ENCODE results near the gene PRODH2. TPM values are rescaled to one million over a fixed set of nuclear protein-coding genes. Genes with fewer than 3 reads are reported as not detected.

PRODH2 gene
- polyA plus RNA-seq, 1 experiment = not detected

- POLR2A ChIA-PET = no interaction called here
These were observed 22.4 kb downstream of the PRODH2 start for GRCh38 chr19:35789978-35790944.

GRCh38 chr19:35789195-35789977 is 23.3 kb downstream of the PRODH2 start:
- DNase-seq (ENCODE audit: low read depth) = no peak
- ChIA-PET POLR2A (no interaction called here), CTCF (interaction anchor here (0.6 to 1.1 kb wide), 2 partner anchors 14 to 128 kb away, joined by 3 to 4 read pairs; partner anchors contain the start of gene ARHGAP33)
- H3K27me3 ChIP-seq (ENCODE audit: control insufficient read depth, insufficient read depth, low read length) = no peaks in the 10 kb centered on the region
- no peaks in the 10 kb centered on the region; the same call in 1 of the 2 replicates for H3K36me3 ChIP-seq (ENCODE audit: control insufficient read depth, insufficient read depth, low read length)
- H3K4me3 ChIP-seq (ENCODE audit: low read depth, low read length) = no peak overlapping the region
- TF ChIP-seq CTCF (IDR thresholded peaks at IDR 0.05; ENCODE audit: insufficient read depth, low read depth, low read length) = no peak

More at GRCh38 chr19:35789978-35790944, 22.4 kb downstream of the PRODH2 start:
- no peak for TF ChIP-seq CTCF (IDR thresholded peaks at IDR 0.05; ENCODE audit: insufficient read depth, low read depth, low read length)
- CTCF ChIA-PET = interaction anchor here (0.6 to 1.1 kb wide), 3 partner anchors 11 to 129 kb away, joined by 3 to 4 read pairs (median 3); partner anchors contain the start of gene ARHGAP33
- no peaks in the 10 kb centered on the region; the same call in 1 of the 2 replicates for H3K36me3 ChIP-seq (ENCODE audit: control insufficient read depth, insufficient read depth, low read length)
- H3K4me3 ChIP-seq (ENCODE audit: low read depth, low read length) = no peak overlapping the region
- no peak for DNase-seq (ENCODE audit: low read depth)
- H3K27me3 ChIP-seq (ENCODE audit: control insufficient read depth, insufficient read depth, low read length) = no peaks in the 10 kb centered on the region; the same call in 1 of the 2 replicates

- Histone ChIP-seq H3K27me3 (ENCODE audit: control insufficient read depth, insufficient read depth, low read length) (no peaks in the 10 kb centered on the region), H3K36me3 (ENCODE audit: control insufficient read depth, insufficient read depth, low read length) (peaks cover under 1% of the 10 kb centered on the region; the same call in 1 of the 2 replicates), H3K4me3 (ENCODE audit: low read depth, low read length) (no peak overlapping the region)
- ChIA-PET CTCF (interaction anchor here (0.9 kb wide), 1 partner anchor 143 kb away, joined by 4 read pairs; no protein-coding TSS in a partner anchor), POLR2A (no interaction called here)
- DNase-seq (ENCODE audit: low read depth) = no peak
- no peak for TF ChIP-seq CTCF (IDR thresholded peaks at IDR 0.05; ENCODE audit: insufficient read depth, low read depth, low read length)
These were observed 24.3 kb downstream of the PRODH2 start for GRCh38 chr19:35788205-35788960.

- no peak for TF ChIP-seq CTCF (IDR thresholded peaks at IDR 0.05; ENCODE audit: insufficient read depth, low read depth, low read length)
- no peak for DNase-seq (ENCODE audit: low read depth)
- CTCF ChIA-PET = interaction anchor here (0.7 kb wide), 1 partner anchor 633 kb away, joined by 4 read pairs; no protein-coding TSS in a partner anchor
- peaks cover 4% of the 10 kb centered on the region for H3K36me3 ChIP-seq (ENCODE audit: control insufficient read depth, insufficient read depth, low read length)
- H3K4me3 ChIP-seq (ENCODE audit: low read depth, low read length) = no peak overlapping the region
- H3K27me3 ChIP-seq (ENCODE audit: control insufficient read depth, insufficient read depth, low read length) = no peaks in the 10 kb centered on the region
- POLR2A ChIA-PET = no interaction called here
These were observed 25.3 kb downstream of the PRODH2 start for GRCh38 chr19:35787227-35787799.
